Transverse colon (tissue), 4 donors: ENCODE data around the gene OTOGL.

ENCODE experiments used
- EP300 ChIP-seq: sonication (generic); formaldehyde crosslinking; IDR thresholded peaks from one replicate; pipeline ENCODE4 v1.6.1; 2017; ENCODE audit warnings: antibody characterized with exemption, low read depth
- POLR2A ChIP-seq: fragments of 450-650 bp; IDR thresholded peaks from one replicate; pipeline ENCODE4 v1.6.1; 2016; ENCODE audit warnings: antibody characterized with exemption, mild to moderate bottlenecking, moderate library complexity
- POLR2AphosphoS5 ChIP-seq, 3 donors: sonication (generic); formaldehyde crosslinking; IDR thresholded peaks; one replicate each; pipeline ENCODE4 v1.6.1; 2016; ENCODE audit warnings: antibody characterized with exemption in 3 of 3
- TF ChIP-seq, protein P1 (sequence below), 5 experiments: fragments of 200-600 bp in 3 of 5; fragments of 450-650 bp in 2 of 5; sonication (generic) in 3 of 5; IDR thresholded peaks; 1 replicate in 2 of 5; 2 replicates in 3 of 5; pipeline ENCODE4 v1.5.1; 2016 to 2017; ENCODE audit warnings: antibody characterized with exemption in 5 of 5, inconsistent platforms in 3 of 5, mild to moderate bottlenecking in 2 of 5, moderate library complexity in 1 of 5

DNA sequence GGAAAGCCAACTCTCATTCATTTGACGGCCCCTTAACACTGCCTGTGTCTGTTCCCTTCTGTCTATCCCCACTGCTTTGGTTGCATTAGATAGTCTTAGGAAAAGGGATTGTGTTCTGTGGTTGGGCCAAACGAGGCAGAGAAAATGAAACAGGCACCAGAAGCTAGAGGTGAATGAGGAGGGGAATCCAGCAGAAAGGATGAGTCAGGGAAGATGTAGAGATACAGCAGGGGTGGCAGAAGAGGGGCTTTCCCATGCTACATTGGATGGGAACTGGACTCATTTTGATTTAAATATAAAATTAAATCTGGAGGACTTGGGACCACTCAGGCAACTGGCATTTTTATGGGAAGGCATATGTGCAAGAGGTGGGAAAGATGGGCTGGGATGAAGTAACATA, 43.3 kb downstream of the OTOGL start:
- TF ChIP-seq, protein P1, sequence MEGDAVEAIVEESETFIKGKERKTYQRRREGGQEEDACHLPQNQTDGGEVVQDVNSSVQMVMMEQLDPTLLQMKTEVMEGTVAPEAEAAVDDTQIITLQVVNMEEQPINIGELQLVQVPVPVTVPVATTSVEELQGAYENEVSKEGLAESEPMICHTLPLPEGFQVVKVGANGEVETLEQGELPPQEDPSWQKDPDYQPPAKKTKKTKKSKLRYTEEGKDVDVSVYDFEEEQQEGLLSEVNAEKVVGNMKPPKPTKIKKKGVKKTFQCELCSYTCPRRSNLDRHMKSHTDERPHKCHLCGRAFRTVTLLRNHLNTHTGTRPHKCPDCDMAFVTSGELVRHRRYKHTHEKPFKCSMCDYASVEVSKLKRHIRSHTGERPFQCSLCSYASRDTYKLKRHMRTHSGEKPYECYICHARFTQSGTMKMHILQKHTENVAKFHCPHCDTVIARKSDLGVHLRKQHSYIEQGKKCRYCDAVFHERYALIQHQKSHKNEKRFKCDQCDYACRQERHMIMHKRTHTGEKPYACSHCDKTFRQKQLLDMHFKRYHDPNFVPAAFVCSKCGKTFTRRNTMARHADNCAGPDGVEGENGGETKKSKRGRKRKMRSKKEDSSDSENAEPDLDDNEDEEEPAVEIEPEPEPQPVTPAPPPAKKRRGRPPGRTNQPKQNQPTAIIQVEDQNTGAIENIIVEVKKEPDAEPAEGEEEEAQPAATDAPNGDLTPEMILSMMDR (IDR thresholded peaks at IDR 0.05), result no peak
- TF ChIP-seq EP300 (no peak), POLR2AphosphoS5 (IDR thresholded peaks at IDR 0.05) (no peak), POLR2A (no peak)
